GM19372 (cell line): ENCODE measurements around the gene CFAP161.

Source experiments
- ATAC-seq: cut with Tn5 transposase; IDR thresholded peaks from one replicate; pipeline ENCODE4 v1.9.1; 2021; ENCODE audit warnings: mild to moderate bottlenecking, low read depth, moderate library complexity; ENCODE audit not compliant: unreplicated experiment

Gene CFAP161

GRCh38 chr15:81133782-81134461 is at the start of gene CFAP161:
Gene CFAP161, plus strand, starts transcription at chr15:81134270. Its CDS starts 60 bp downstream, at chr15:81134330.
- no peak for ATAC-seq

- no peak for ATAC-seq
Observed at GRCh38 chr15:81084716-81085115, 49.4 kb upstream of the CFAP161 start.

GRCh38 chr15:81085213-81085612 is 48.9 kb upstream of the CFAP161 start:
- no peak for ATAC-seq

GRCh38 chr15:81085898-81086297 is 48.2 kb upstream of the CFAP161 start:
- ATAC-seq: no peak

GRCh38 chr15:81087066-81087465 is 47.0 kb upstream of the CFAP161 start:
- no peak for ATAC-seq

- no peak for ATAC-seq
Observed at GRCh38 chr15:81087694-81088093, 46.4 kb upstream of the CFAP161 start.

GRCh38 chr15:81088470-81089013 is 45.5 kb upstream of the CFAP161 start:
- no peak for ATAC-seq

GRCh38 chr15:81091889-81092558 is 42.0 kb upstream of the CFAP161 start:
- ATAC-seq: no peak

- no peak for ATAC-seq
Observed at GRCh38 chr15:81092559-81092902, 41.5 kb upstream of the CFAP161 start.

- ATAC-seq: no peak
Observed at GRCh38 chr15:81093961-81094360, 40.1 kb upstream of the CFAP161 start.

- ATAC-seq: no peak
Observed at GRCh38 chr15:81095690-81096365, 38.2 kb upstream of the CFAP161 start.

- ATAC-seq: no peak
Observed at GRCh38 chr15:81096398-81096797, 37.7 kb upstream of the CFAP161 start.

GRCh38 chr15:81097116-81097889 is 36.8 kb upstream of the CFAP161 start:
- ATAC-seq: no peak

GRCh38 chr15:81097890-81098280 is 36.2 kb upstream of the CFAP161 start:
- ATAC-seq: no peak

- no peak for ATAC-seq
Observed at GRCh38 chr15:81098349-81098748, 35.7 kb upstream of the CFAP161 start.

GRCh38 chr15:81098861-81099651 is 35.0 kb upstream of the CFAP161 start:
- ATAC-seq: no peak

- ATAC-seq: no peak
Observed at GRCh38 chr15:81101894-81102815, 31.9 kb upstream of the CFAP161 start.

- ATAC-seq: no peak
Observed at GRCh38 chr15:81103857-81104256, 30.2 kb upstream of the CFAP161 start.

- ATAC-seq: no peak
Observed at GRCh38 chr15:81105545-81105944, 28.5 kb upstream of the CFAP161 start.
